SH-SY5Y (cell line): ENCODE data around the gene ZDHHC4.

ENCODE experiments used
- GATA2 ChIP-seq: IDR thresholded peaks from 2 replicates; pipeline ENCODE4 v1.6.1; 2011; ENCODE audit warnings: mild to moderate bottlenecking, low read depth, low read length
- GATA3 ChIP-seq: IDR thresholded peaks from 2 replicates; pipeline ENCODE4 v1.6.1; 2011; ENCODE audit warnings: low read depth, mild to moderate bottlenecking, low read length, moderate library complexity

Gene ZDHHC4

DNA sequence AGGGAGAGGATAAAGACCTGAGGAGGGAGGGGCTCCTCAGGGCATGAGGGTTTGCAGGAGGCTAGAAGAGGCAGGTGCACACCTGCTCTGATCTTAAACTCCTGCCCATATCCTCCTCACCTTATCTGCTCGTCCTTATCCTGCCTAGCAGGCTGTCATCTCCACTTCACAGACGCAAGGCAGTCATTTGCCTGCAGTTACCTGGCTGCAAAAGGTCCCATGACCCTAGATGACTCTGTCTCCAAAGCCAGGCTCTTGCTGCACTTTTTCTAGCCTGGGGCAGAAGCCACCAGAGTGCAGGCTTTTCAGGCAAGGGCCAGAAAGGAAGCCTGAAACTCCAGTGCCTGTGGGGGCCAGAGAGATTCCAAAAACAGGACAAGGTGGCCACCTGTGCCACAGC is 36.5 kb downstream of the ZDHHC4 start:
- TF ChIP-seq GATA2 (no peak), GATA3 (no peak)

GRCh38 chr7:6614953-6615722 is 37.9 kb downstream of the ZDHHC4 start, which contains the start of gene ZNF853:
Gene ZNF853, plus strand, starts transcription at chr7:6615610. Its CDS starts 565 bp downstream, at chr7:6616175.
- TF ChIP-seq GATA3, result no peak
- no peak for TF ChIP-seq GATA2

DNA sequence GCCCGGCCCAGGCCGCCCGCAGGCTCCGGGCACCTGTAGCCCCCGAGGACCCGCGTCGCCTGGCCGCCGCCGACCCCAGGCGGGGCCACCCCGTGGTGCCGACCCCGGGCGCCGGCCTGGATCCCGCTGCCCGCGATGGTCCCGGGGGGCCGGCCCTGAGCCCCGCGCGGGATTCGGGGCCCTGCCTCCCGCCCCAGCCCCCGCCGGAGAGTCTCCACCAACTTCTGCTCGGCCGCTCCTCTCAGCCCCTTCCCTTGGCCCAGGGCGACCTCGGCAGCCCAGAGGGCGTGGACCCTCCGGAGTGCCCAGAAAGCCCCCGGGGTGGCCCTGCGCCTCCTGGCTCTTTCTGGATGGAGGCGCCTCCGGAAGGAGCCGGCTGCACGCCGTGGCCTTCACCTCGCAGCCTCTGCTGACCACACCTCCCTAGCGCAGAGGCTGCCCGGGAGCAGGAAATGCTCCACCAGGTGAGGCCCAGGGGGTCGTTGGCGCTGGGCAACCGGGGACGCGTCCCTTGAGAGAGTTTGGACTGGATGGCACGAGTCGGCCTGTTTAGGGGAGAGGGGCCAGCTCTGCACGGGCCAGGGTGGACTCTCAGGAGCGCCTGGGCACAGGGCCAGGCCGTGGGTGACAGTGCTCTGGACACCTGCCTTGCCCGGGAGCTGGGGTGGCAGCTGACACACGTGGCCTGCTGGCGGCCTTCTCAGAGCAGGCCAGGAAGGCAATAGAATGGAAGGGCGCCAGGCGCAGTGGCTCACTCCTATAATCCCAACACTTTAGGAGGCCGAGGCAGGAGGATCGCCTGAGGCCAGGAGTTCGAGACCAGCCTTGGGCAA is 38.7 kb downstream of the ZDHHC4 start:
- TF ChIP-seq GATA3, result no peak
- no peak for TF ChIP-seq GATA2

- no peak for TF ChIP-seq GATA2
These were observed 39.8 kb downstream of the ZDHHC4 start for GRCh38 chr7:6616854-6617643.

DNA sequence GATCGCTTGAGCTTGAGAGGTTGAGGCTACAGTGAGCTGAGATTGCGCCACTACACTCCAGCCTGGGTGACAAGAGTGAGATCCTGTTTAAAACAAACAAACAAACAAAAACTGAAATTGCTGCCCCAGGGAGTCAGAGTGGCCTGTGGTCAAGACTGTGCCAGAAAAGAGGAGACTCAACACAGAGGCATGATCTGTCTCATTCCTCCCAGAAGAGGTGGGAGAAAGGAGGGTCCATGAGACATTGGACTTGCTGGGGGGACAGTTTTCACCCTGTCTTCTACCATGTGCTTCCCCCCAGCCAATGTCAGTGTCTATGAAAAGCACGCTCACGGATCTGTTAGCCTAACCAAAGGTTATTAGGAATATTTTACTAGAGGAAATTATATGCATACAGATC is 41.4 kb downstream of the ZDHHC4 start:
- TF ChIP-seq GATA2, result no peak
- no peak for TF ChIP-seq GATA3

- TF ChIP-seq GATA2 (no peak), GATA3 (no peak)
These were observed 42.7 kb downstream of the ZDHHC4 start for GRCh38 chr7:6619961-6620360.

- no peak for TF ChIP-seq GATA2
- TF ChIP-seq GATA3, result no peak
These were observed 44.2 kb downstream of the ZDHHC4 start for GRCh38 chr7:6621195-6622133.

- TF ChIP-seq GATA2, result no peak
- no peak for TF ChIP-seq GATA3
These were observed 45.0 kb downstream of the ZDHHC4 start for GRCh38 chr7:6622134-6622710.

DNA sequence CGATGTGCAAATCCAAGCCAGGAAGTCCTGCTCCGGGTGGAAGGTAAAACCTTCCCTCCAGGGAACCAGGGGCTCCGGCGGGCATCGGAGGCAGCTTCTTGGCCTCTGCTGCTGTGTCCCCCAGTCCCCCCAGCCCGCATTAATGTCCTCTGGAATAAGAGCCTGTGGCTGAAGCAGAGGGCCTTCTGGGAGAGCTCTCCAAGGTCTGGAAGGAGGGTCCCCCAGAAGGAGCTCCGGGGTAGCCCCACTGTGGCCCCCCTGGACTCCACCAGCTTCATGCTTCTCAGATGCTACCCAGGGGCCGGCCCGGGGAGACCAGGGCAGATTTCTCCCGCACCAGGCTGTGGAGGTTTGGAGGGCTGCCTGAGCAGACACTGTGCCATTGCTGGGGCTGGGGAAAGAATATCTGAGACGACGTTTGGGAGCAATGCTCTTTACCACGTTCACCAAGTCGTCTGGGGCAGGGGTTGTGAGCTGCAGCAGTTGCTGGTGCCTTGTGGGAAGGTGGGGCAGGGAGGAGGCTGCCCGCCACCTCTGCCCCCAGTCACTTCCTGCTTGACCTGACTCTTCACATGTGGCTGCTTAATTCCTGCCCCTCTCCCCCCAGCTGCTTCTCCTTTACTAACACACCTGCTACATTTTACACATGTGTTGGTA is 46.5 kb downstream of the ZDHHC4 start:
- no peak for TF ChIP-seq GATA3
- no peak for TF ChIP-seq GATA2

DNA sequence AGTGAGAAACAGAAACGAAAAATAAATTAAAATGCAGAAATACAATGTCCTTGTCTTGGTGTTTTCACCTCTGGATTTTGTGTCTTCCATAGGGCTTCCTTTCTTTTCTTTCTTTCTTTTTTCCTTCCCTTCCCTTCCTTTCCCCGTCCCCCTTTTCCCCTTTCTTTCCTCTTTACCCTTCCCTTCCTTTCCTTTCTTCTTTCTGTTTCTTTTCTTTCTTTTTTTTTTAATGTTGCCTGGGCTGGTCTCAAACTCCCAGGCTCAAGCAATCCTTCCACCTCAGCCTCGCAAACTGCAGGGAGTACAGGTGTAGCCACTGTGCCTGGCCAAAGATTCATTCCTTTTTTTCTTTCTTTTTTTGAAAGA is 47.0 kb downstream of the ZDHHC4 start:
- TF ChIP-seq GATA3, result no peak
- no peak for TF ChIP-seq GATA2

- no peak for TF ChIP-seq GATA3
These were observed 50.8 kb downstream of the ZDHHC4 start for GRCh38 chr7:6628045-6628444.

DNA sequence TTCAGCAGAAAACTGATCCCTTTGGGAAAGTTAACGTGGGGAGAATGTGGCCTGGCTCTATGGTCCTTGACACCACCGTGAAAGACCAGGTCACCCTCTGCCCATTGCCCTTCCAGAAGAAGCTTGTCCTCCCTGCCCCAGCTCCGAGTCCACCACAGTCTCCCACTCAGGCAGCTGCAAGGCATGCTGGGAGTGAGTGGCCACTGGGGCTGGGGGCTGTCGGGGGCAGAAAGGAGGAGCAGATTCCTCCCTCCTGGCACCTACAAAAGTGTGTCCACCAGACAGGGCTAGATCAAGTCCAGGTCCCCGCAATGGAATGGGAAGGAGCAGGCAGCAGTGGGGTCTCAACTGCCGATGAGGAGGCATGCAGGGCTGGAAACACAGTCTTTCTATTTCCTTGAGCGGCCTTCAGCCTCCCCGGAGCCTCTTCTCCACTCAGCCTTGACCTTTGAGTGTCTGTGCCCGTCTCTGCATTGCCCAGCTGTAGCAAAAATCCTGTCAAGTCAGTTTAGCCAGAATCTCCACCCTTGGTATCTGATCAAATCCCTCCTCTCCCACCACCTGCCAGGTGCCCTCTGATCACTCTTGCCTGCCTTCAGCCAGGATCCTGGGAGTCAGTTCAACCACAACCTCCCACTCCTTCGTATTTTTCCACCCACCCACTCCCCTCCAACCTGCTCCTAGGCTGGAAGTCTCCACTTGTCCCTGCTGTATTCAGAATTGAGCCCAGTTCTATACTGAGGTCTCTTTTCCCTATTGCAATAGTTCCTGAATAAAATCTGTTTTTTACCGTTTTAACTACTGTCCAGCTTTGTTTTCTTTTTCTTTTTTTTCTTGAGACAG is 53.0 kb downstream of the ZDHHC4 start:
- no peak for TF ChIP-seq GATA2
- TF ChIP-seq GATA3, result no peak

DNA sequence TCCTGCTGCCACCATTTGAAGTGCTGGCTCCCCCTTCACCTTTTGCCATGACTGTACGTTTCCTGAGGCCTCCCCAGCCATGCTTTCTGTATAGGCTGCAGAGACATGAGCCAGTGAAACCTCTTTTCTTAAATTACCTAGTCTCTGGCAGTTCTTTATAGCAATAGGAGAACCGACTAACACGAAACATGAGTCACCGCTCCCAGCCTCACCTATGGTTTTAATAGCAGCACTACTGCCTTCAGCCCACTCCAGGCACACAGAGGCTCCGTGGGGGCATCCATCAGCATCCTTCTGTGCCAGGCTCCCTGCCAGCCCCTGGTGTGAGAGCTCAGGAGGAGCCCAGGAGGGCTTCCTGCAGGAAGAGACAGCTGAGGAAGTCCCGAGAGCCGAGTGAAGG is 54.4 kb downstream of the ZDHHC4 start:
- no peak for TF ChIP-seq GATA3
- TF ChIP-seq GATA2, result no peak
